Measurements from ENCODE around the gene PTCH2.
A peak's percentile ranks its signal among the peaks of the same experiment; 100 is the strongest.

PTCH2 gene

DNA sequence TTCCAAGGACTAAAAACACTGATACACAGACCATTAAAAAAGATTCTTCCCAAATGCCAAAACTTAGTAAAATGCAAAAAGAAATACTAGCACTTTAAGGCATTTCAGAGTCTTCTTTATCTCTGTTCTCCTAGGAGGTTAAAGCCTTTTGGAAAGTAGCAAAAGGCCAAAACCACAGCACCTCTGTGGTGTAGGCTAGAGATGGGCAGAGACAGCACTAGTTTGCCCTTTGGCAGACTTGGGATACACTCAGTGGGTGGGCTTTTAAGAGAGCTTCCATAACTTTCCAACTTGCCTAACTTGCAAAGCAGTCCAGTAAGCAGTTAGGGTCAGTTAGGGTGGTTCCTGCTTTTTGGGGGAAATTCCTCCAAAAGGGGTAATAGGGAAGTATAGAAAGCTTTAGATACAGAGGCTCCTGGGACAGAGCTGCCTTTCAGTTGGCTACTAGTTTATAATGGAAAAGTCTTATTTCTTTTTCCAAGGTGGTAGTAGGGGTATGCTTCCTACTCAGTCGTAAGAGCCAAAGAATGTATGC, 17.9 kb upstream of the PTCH2 start:
- Histone ChIP-seq H3K4me1 (ENCODE audit: control insufficient read depth in 5 of 5, insufficient read depth in 5 of 5, low read length in 5 of 5) (peaks cover 0 to 19% (median 10%) of the 10 kb centered on the region in 5 donors), H3K27ac (ENCODE audit: low read depth, low read length) (no peak overlapping the region), H3K9me3 (ENCODE audit: control insufficient read depth in 5 of 5, low read length in 5 of 5) (no peaks in the 10 kb centered on the region), H3K4me3 (ENCODE audit: low read depth in 1 of 5, low read length in 5 of 5) (no peak overlapping the region), H3K9ac (ENCODE audit: low read length in 5 of 5) (peak overlapping the region in 1 of 5 donors; percentile 21), H3K27me3 (ENCODE audit: control insufficient read depth in 5 of 5, insufficient read depth in 4 of 5, low read length in 5 of 5) (no peaks in the 10 kb centered on the region), H3K36me3 (ENCODE audit: control insufficient read depth in 5 of 5, insufficient read depth in 5 of 5, low read length in 5 of 5) (peaks cover 9 to 24% (median 18%) of the 10 kb centered on the region in 5 donors)

DNA sequence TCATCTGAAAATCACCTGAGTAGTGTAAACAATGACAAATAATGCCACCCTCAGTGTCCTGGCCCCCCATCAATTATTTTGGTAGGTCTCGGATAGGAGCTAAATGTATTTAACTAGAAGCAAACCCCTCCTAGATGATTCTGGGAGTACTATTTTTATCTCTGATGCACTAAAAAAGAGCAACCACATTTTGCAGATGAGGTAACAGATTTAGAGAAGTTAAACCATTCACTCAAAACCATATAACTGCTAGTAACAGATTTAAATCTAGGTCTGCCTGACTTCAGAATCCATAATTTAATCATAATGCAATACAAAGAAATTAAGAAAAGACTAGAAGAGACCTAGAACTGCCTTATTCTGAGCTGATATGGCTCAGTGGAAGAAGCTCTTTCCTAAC, 17.3 kb upstream of the PTCH2 start:
- peaks cover 9 to 27% (median 20%) of the 10 kb centered on the region in 5 donors for H3K36me3 ChIP-seq (ENCODE audit: control insufficient read depth in 5 of 5, insufficient read depth in 5 of 5, low read length in 5 of 5)
- no peaks in the 10 kb centered on the region for H3K27me3 ChIP-seq (ENCODE audit: control insufficient read depth in 5 of 5, insufficient read depth in 4 of 5, low read length in 5 of 5)
- no peaks in the 10 kb centered on the region for H3K9me3 ChIP-seq (ENCODE audit: control insufficient read depth in 5 of 5, low read length in 5 of 5)
- H3K27ac ChIP-seq (ENCODE audit: low read depth, low read length): no peak overlapping the region
- no peak overlapping the region for H3K4me3 ChIP-seq (ENCODE audit: low read depth in 1 of 5, low read length in 5 of 5)
- H3K9ac ChIP-seq (ENCODE audit: low read length in 5 of 5): peak overlapping the region in 1 of 5 donors; percentile 21
- H3K4me1 ChIP-seq (ENCODE audit: control insufficient read depth in 5 of 5, insufficient read depth in 5 of 5, low read length in 5 of 5): peaks cover 0 to 19% (median 10%) of the 10 kb centered on the region in 5 donors

DNA sequence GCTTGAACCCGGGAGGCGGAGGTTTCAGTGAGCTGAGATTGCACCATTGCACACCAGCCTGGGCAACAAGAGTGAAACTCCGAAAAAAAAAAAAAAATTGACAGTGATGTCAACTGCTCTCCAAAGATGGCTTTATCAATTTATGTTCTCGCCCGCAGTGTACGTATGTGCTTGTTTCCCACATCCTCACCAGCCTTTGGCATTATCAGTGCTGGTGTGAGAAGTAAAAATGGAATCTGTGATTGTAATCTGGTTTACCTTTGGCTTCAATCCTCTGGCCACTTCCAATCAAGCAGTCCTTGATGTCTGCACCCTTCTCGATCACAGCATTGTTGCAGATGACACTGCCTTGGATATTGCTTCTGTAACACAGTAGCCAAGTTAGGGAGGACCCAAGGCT, 14.4 kb upstream of the PTCH2 start:
- no peaks in the 10 kb centered on the region for H3K27me3 ChIP-seq (ENCODE audit: control insufficient read depth in 5 of 5, insufficient read depth in 4 of 5, low read length in 5 of 5)
- peaks cover 0 to 19% (median 10%) of the 10 kb centered on the region in 5 donors for H3K4me1 ChIP-seq (ENCODE audit: control insufficient read depth in 5 of 5, insufficient read depth in 5 of 5, low read length in 5 of 5)
- H3K36me3 ChIP-seq (ENCODE audit: control insufficient read depth in 5 of 5, insufficient read depth in 5 of 5, low read length in 5 of 5): peaks cover 6 to 35% (median 32%) of the 10 kb centered on the region in 5 donors
- no peak overlapping the region for H3K27ac ChIP-seq (ENCODE audit: low read depth, low read length)
- H3K9ac ChIP-seq (ENCODE audit: low read length in 5 of 5): no peak overlapping the region
- H3K4me3 ChIP-seq (ENCODE audit: low read depth in 1 of 5, low read length in 5 of 5): no peak overlapping the region
- H3K9me3 ChIP-seq (ENCODE audit: control insufficient read depth in 5 of 5, low read length in 5 of 5): no peaks in the 10 kb centered on the region

DNA sequence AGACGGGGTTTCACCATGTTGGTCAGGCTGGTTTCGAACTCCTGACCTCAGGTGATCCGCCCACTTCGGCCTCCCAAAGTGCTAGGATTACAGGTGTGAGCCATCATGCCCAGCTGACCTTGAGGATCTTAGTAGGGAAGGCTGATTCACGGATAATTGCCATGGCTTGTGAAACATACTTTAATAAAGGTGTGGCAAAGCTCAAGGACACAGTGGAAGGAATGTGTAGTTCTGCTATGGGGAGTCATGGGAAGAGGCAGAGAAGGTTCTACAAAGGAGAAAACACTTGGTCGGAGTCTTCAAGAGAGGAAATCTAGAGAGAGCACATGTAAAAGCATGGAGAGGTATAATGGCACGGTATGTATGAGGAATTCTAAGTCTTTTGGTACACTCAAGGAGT, 12.7 kb upstream of the PTCH2 start:
- Histone ChIP-seq H3K9ac (ENCODE audit: low read length in 5 of 5) (no peak overlapping the region), H3K4me1 (ENCODE audit: control insufficient read depth in 5 of 5, insufficient read depth in 5 of 5, low read length in 5 of 5) (peaks cover 0 to 4% (median 2%) of the 10 kb centered on the region in 5 donors), H3K27ac (ENCODE audit: low read depth, low read length) (no peak overlapping the region), H3K4me3 (ENCODE audit: low read depth in 1 of 5, low read length in 5 of 5) (no peak overlapping the region), H3K36me3 (ENCODE audit: control insufficient read depth in 5 of 5, insufficient read depth in 5 of 5, low read length in 5 of 5) (peaks cover 4 to 42% (median 34%) of the 10 kb centered on the region in 5 donors), H3K27me3 (ENCODE audit: control insufficient read depth in 5 of 5, insufficient read depth in 4 of 5, low read length in 5 of 5) (no peaks in the 10 kb centered on the region), H3K9me3 (ENCODE audit: control insufficient read depth in 5 of 5, low read length in 5 of 5) (no peaks in the 10 kb centered on the region)

DNA sequence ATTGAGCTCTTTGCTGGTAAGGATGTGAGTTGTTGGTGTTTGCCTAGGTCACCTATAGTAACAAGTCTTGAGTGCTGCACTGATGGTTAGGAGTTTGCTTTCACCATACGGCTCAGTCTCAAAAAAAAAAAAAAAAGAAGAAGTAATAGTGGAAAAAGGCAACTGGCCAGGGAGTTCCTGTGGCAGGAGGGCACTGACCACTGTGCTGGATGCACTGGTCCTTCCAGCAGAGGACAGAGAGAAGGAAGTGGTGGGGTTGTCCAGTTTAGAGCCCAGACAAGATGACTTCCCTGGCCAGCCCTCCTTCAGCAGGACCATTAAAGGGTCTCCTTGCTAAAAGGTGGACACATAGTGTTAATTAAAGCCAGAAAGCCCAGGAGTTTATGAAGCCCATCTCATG, 11.9 kb upstream of the PTCH2 start:
- H3K9ac ChIP-seq (ENCODE audit: low read length in 5 of 5): no peak overlapping the region
- H3K27ac ChIP-seq (ENCODE audit: low read depth, low read length): no peak overlapping the region
- H3K27me3 ChIP-seq (ENCODE audit: control insufficient read depth in 5 of 5, insufficient read depth in 4 of 5, low read length in 5 of 5): no peaks in the 10 kb centered on the region
- no peaks in the 10 kb centered on the region for H3K9me3 ChIP-seq (ENCODE audit: control insufficient read depth in 5 of 5, low read length in 5 of 5)
- H3K4me1 ChIP-seq (ENCODE audit: control insufficient read depth in 5 of 5, insufficient read depth in 5 of 5, low read length in 5 of 5): no peaks in the 10 kb centered on the region
- H3K4me3 ChIP-seq (ENCODE audit: low read depth in 1 of 5, low read length in 5 of 5): no peak overlapping the region
- peaks cover 4 to 49% (median 41%) of the 10 kb centered on the region in 5 donors for H3K36me3 ChIP-seq (ENCODE audit: control insufficient read depth in 5 of 5, insufficient read depth in 5 of 5, low read length in 5 of 5)

DNA sequence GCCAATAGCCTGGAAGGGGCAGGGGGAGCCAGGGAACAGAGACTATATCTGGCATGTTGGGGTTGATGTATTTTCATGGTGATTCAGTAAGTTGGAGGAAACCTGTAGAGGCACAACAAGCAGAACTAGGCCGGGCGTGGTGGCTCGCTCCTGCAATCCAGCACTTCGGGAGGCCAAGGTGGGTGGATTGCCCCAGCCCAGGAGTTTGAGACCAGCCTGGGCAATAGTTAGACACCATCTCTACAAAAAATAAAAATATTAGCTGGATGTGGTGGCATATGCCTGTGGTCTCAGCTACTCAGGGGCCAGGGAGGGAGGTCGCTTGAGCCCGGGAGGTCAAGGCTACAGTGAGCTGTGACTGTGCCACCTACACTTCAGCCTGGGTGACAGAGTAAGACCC, 10.1 kb upstream of the PTCH2 start:
- peaks cover 0 to 8% (median 0%) of the 10 kb centered on the region in 5 donors for H3K4me1 ChIP-seq (ENCODE audit: control insufficient read depth in 5 of 5, insufficient read depth in 5 of 5, low read length in 5 of 5)
- peaks cover 4 to 49% (median 42%) of the 10 kb centered on the region in 5 donors for H3K36me3 ChIP-seq (ENCODE audit: control insufficient read depth in 5 of 5, insufficient read depth in 5 of 5, low read length in 5 of 5)
- no peak overlapping the region for H3K9ac ChIP-seq (ENCODE audit: low read length in 5 of 5)
- no peaks in the 10 kb centered on the region for H3K27me3 ChIP-seq (ENCODE audit: control insufficient read depth in 5 of 5, insufficient read depth in 4 of 5, low read length in 5 of 5)
- no peak overlapping the region for H3K4me3 ChIP-seq (ENCODE audit: low read depth in 1 of 5, low read length in 5 of 5)
- no peaks in the 10 kb centered on the region for H3K9me3 ChIP-seq (ENCODE audit: control insufficient read depth in 5 of 5, low read length in 5 of 5)
- no peak overlapping the region for H3K27ac ChIP-seq (ENCODE audit: low read depth, low read length)

DNA sequence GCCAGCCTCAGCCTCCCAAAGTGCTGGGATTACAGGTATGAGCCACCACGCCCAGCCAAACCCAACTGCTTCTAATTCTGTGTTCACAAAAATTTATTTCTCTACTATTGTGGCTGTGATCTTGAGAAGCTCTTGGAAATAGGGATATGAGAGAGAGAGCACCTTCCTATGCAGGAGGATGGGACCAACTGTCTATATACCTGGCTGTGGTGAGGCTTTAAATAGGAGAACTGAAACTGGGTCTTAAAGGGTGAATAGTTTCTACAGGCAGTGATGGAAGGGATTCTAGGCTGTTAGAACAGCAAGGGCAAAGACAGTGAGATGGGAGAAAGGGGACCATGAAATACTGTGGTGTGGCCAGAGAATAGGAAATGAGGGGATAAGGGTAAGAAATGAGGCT, 8.3 kb upstream of the PTCH2 start:
- no peaks in the 10 kb centered on the region for H3K9me3 ChIP-seq (ENCODE audit: control insufficient read depth in 5 of 5, low read length in 5 of 5)
- peaks cover 0 to 8% (median 0%) of the 10 kb centered on the region in 5 donors for H3K4me1 ChIP-seq (ENCODE audit: control insufficient read depth in 5 of 5, insufficient read depth in 5 of 5, low read length in 5 of 5)
- H3K4me3 ChIP-seq (ENCODE audit: low read depth in 1 of 5, low read length in 5 of 5): no peak overlapping the region
- H3K27me3 ChIP-seq (ENCODE audit: control insufficient read depth in 5 of 5, insufficient read depth in 4 of 5, low read length in 5 of 5): no peaks in the 10 kb centered on the region
- no peak overlapping the region for H3K27ac ChIP-seq (ENCODE audit: low read depth, low read length)
- H3K9ac ChIP-seq (ENCODE audit: low read length in 5 of 5): no peak overlapping the region
- peaks cover 4 to 37% (median 28%) of the 10 kb centered on the region in 5 donors for H3K36me3 ChIP-seq (ENCODE audit: control insufficient read depth in 5 of 5, insufficient read depth in 5 of 5, low read length in 5 of 5)

DNA sequence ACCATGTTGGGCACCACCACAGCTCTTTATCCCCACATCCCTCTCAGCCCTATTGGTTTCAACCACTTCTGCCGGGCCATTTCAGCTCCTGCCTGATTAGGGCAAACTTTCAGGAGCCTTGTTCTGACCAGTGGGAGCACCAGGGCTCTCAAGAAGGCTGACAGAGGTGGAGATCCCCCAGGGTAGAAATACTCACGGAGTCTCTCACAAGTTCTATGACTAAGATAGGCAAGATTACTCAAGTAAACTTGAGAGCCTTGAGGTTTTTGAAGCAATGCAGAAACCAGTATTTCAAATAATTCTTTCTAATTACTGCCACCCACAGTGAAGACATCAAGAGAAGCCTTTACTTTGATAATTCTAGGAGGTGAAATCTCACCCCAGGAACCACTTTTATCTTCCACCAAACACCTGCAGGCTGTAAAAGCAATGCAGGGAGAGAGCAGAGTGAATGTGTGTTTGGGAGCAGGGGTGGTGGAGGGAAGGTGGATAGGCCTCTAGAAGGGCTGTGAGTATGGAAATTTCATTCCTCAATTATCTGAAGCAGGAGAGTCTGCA, 6.6 kb upstream of the PTCH2 start:
- Histone ChIP-seq H3K9me3 (ENCODE audit: control insufficient read depth in 5 of 5, low read length in 5 of 5) (no peaks in the 10 kb centered on the region), H3K36me3 (ENCODE audit: control insufficient read depth in 5 of 5, insufficient read depth in 5 of 5, low read length in 5 of 5) (peaks cover 4 to 28% (median 16%) of the 10 kb centered on the region in 5 donors), H3K9ac (ENCODE audit: low read length in 5 of 5) (no peak overlapping the region), H3K27me3 (ENCODE audit: control insufficient read depth in 5 of 5, insufficient read depth in 4 of 5, low read length in 5 of 5) (no peaks in the 10 kb centered on the region), H3K4me1 (ENCODE audit: control insufficient read depth in 5 of 5, insufficient read depth in 5 of 5, low read length in 5 of 5) (peaks cover 0 to 8% (median 0%) of the 10 kb centered on the region in 5 donors), H3K27ac (ENCODE audit: low read depth, low read length) (no peak overlapping the region), H3K4me3 (ENCODE audit: low read depth in 1 of 5, low read length in 5 of 5) (no peak overlapping the region)

DNA sequence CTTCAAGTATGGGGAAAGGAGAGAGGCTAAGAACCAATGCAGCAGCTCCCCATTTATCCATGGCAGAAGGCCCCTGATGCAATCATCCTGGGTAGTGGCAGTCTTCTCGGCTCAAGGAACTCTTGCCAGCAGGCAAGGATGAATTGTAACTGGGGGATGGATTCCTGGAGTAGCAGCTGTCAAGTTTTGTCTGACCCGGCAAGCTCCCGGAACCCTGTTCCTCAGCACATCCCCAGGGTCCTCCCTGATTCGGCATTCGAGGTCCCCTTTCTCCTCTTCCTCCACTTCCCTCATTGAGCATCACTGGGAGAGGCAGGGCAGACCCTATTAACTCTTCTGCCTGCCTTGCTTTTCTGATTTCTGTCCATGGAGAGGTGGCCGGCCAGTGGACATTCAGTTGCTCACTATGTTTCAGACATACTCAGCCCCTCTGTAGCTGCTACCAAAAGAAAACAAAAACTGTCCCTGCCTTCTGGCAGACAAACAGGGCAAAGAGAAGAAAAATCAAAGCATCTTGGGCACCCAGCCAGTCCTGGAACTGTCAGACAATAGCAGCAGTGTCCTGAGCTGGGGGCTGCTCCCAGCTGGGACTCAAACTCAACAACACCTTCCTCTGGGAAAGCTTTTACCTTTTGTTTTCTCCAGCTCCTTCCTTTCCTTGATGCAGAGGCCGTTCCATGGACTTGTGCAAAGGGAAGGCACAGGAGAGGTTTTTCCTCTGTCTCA, 5.6 kb upstream of the PTCH2 start:
- no peaks in the 10 kb centered on the region for H3K9me3 ChIP-seq (ENCODE audit: control insufficient read depth in 5 of 5, low read length in 5 of 5)
- peaks cover 4 to 23% (median 15%) of the 10 kb centered on the region in 5 donors for H3K36me3 ChIP-seq (ENCODE audit: control insufficient read depth in 5 of 5, insufficient read depth in 5 of 5, low read length in 5 of 5)
- no peaks in the 10 kb centered on the region for H3K27me3 ChIP-seq (ENCODE audit: control insufficient read depth in 5 of 5, insufficient read depth in 4 of 5, low read length in 5 of 5)
- H3K9ac ChIP-seq (ENCODE audit: low read length in 5 of 5): peak overlapping the region in 1 of 5 donors; percentile 9
- H3K27ac ChIP-seq (ENCODE audit: low read depth, low read length): no peak overlapping the region
- H3K4me3 ChIP-seq (ENCODE audit: low read depth in 1 of 5, low read length in 5 of 5): no peak overlapping the region
- peaks cover 0 to 8% (median 0%) of the 10 kb centered on the region in 5 donors for H3K4me1 ChIP-seq (ENCODE audit: control insufficient read depth in 5 of 5, insufficient read depth in 5 of 5, low read length in 5 of 5)

DNA sequence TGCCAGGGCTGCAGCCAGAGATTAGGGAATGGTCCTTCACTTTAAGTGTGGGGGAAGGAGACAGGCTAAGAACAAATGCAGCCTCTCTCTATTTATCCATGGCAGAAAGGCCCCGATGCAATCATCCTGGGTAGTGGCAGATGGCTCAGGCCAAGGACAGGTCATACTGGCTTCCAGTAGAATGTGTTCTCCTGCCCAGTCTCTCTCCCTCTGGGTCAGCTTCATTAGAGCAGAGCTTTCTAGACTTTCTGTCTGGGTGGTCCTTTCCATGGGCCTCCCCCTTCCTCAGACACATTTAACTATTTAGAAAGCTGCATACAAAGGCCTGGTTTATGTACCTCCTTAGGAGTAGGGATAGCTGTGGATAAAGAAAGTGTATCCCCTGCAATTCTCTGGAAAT, 4.8 kb upstream of the PTCH2 start:
- H3K36me3 ChIP-seq (ENCODE audit: control insufficient read depth in 5 of 5, insufficient read depth in 5 of 5, low read length in 5 of 5): peaks cover 2 to 19% (median 15%) of the 10 kb centered on the region in 5 donors
- no peak overlapping the region for H3K27ac ChIP-seq (ENCODE audit: low read depth, low read length)

More for the DNA sequence above, 4.8 kb upstream of the PTCH2 start:
- H3K9me3 ChIP-seq (ENCODE audit: control insufficient read depth in 5 of 5, low read length in 5 of 5): no peaks in the 10 kb centered on the region
- no peak overlapping the region for H3K9ac ChIP-seq (ENCODE audit: low read length in 5 of 5)
- H3K4me3 ChIP-seq (ENCODE audit: low read depth in 1 of 5, low read length in 5 of 5): no peak overlapping the region
- peaks cover 0 to 14% (median 6%) of the 10 kb centered on the region in 5 donors for H3K4me1 ChIP-seq (ENCODE audit: control insufficient read depth in 5 of 5, insufficient read depth in 5 of 5, low read length in 5 of 5)
- no peaks in the 10 kb centered on the region for H3K27me3 ChIP-seq (ENCODE audit: control insufficient read depth in 5 of 5, insufficient read depth in 4 of 5, low read length in 5 of 5)
